ENCODE results near the gene KRT33A. TPM values are rescaled to one million over a fixed set of nuclear protein-coding genes. Genes with fewer than 3 reads are reported as not detected.

KRT33A gene
- not detected in 2 replicates for total RNA-seq (ENCODE audit: low replicate concordance)

DNA sequence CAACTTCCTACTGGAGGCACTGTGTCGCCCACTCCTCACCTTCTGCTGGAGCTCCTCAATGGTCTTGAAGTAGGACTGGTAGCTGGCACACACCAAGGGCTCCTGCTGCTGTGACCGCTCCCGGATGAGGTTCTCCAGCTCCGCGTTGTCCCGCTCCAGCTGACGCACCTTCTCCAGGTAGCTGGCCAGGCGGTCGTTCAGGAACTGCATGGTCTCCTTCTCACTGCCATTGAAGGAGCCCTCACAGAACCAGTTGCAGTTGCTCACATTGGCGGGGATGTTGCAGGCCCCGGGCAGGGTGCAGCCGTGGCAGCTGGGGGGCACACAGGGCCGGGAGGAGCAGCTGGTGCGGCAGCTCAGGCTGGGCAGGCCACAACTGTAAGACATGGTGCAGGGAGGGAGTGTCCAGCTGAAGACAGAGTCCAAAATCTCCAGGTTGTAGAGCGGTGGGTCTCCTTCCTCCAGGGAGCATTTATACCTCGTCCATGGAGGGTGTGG, at the start of gene KRT33A:
Gene KRT33A (minus strand): TSS at position 448 of the 498 bp plus-strand sequence. CDS start 61 bp downstream, at position 387.

DNA sequence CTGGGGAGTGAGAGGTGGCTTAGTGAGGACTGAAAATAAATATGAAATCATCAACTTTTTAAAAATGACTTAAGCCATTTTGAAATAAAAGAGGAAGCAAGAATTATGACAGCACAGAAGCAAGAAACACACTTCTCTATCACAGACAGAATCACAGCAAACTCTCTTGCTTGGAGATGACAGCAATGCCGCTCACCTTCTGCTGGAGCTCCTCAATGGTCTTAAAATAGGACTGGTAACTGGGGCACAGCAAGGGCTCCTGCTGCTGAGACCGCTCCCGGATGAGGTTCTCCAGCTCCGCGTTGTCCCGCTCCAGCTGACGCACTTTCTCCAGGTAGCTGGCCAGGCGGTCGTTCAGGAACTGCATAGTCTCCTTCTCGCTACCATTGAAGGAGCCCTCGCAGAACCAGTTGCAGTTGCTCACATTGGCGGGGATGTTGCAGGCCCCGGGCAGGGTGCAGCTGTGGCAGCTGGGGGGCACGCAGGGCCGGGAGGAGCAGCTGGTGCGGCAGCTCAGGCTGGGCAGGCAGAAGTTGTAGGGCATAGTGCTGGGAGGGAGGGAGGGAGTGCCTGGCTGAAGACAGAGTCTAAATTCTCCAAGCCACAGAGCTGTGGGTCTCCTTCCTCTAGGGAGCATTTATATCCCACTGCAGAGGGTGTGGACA, 46.5 kb upstream of the KRT33A start, which contains the start of gene KRT31:
Gene KRT31 (minus strand): TSS at position 613 of the 665 bp plus-strand sequence. CDS start 69 bp downstream, at position 544.

DNA sequence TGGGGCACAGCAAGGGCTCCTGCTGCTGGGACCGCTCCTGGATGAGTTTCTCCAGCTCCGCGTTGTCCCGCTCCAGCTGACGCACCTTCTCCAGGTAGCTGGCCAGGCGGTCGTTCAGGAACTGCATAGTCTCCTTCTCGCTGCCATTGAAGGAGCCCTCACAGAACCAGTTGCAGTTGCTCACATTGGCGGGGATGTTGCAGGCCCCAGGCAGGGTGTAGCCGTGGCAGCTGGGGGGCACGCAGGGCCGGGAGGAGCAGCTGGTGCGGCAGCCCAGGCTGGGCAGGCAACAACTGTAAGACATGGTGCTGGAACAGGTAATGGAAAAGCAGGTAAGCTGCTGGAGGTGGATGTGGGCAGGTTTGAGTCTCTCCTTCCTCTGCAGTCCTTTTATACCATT, 31.3 kb upstream of the KRT33A start, which contains the start of gene KRT34:
Gene KRT34 (minus strand): TSS at position 364 of the 400 bp plus-strand sequence. CDS start 60 bp downstream, at position 304.

DNA sequence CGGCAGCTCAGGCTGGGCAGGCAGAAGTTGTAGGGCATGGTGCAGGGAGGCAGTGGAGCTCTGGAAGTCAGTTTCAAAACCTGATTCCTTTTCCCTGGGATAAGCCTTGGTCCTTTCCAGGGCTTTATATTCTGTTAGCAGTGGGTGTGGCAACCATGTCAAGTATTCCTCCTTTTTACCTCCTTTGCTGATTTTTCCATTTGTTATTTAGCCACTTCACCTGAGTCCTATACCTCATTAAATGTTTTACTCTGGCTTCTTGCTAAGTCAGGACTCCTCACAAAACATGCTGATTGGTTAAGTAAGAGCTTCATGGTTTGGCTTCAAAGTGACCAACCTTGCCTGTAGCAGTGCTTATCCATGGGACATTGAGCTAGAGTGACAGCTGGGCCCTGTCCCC, 19.1 kb upstream of the KRT33A start, which contains the start of gene KRT33B:
Gene KRT33B (minus strand): TSS at position 101 of the 400 bp plus-strand sequence. CDS start 63 bp downstream, at position 38.

DNA sequence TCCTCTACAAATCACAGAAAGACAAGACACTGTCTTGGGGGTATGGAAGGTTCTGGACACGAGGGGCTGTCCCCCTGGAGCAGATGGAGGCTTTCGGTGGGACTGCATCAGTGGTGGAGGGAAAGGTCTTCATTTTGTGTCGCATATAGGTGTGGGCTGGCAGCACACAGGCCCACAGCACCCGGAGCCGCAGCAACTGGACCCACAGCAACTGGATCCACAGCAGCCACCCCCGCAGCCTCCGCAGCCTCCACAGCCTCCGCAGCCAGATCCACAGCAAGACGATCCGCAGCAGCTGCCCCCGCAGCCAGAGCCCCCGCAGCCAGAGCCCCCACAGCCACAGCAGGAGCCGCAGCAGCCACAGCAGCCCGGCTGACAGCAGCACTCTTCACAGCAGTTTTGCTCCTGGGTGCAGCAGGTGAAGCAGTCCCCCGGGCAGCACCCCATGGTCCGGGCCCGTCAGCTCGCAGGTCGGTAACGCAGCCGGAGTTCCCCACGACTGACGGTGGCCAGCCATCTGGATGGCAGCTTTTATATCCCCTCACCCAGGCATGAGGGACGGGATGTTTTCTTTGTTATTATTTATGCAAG, 35.3 kb downstream of the KRT33A start, which contains the start of gene KRTAP17-1:
Gene KRTAP17-1 (minus strand): TSS at position 507 of the 591 bp plus-strand sequence. CDS start 60 bp downstream, at position 447.

DNA sequence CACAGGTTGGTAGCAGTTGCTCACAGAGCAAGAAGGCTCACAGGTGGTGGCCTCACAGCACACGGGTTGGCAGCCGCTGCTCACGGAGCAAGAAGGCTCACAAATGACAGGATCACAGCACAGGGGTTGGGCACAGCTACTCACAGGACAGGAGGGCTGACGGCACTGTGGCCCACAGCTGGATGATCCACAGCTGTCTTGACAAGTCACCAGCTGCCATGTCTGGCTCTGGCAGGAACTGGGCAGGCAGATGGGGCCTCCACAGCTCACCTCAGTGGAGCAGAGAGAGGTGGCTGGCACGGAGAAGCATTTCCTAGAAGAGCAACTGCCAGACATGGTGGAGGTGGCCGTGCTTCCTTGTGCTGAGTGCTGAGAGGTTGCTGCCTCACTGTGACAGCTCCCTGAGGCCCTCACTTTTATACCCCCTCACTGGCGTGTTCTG, 41.7 kb downstream of the KRT33A start, which contains the start of gene KRTAP16-1:
Gene KRTAP16-1 (minus strand): TSS at position 392 of the 442 bp plus-strand sequence. CDS start 56 bp downstream, at position 336.

DNA sequence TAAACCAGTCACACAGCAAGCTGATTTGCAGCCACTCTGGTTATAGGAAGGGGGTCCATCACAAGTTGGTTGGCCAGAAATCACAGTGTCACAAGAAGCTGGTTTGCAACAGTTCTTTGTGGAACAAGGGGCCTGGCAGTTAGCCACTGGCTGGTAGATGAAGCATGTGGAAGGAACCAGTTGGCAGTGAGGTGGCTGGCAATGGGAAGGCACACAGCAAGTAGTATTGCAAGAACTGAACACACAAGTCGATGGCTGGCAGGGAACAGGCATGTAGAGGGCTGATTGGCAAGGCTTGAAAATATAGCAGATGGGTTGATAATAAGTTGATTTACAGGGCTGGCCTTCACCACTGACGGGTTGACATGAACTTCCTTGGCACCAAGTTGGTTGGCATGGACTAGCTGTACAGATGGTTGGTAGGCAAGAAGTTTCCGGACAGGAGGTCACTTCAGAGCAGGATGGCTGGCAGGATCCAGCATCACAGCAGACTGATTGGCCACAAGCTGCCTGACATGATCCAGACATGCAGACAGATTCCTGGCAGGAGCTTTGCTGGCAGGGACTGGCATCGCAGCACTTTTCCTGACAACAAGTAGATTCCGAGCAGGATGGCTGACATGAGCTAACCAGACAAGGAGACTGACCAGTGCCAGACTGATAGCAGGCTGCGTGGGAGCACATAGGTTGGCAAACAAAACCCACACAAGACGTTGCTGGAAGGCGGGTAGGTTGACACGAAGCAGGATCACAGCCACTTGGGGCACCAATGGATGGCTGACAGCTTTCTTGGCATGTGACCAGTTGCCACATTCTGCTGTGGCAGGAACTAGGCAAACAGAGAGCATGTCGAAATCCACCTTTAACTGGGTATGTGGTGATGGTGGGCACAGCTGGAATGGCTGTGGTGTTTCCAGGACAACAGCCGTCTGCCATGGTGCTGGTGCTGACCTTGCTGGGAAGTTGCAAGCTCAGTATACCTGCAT, 48.4 kb downstream of the KRT33A start, which contains the start of gene KRTAP29-1:
Gene KRTAP29-1 (minus strand): TSS at position 936 of the 986 bp plus-strand sequence. CDS start 0 bp downstream, at position 936.

Other genes with a start within 250 kb of the KRT33A start
- not detected in 2 replicates for gene KRTAP4-16, start 248.6 kb downstream of the KRT33A start, total RNA-seq (ENCODE audit: low replicate concordance)
- gene KRTAP4-9, start 245.4 kb downstream of the KRT33A start, total RNA-seq (ENCODE audit: low replicate concordance): not detected in 2 replicates
- not detected in 2 replicates for gene KRTAP4-11, start 232.5 kb downstream of the KRT33A start, total RNA-seq (ENCODE audit: low replicate concordance)
- gene KRTAP4-12, start 226.6 kb downstream of the KRT33A start, total RNA-seq (ENCODE audit: low replicate concordance): not detected in 2 replicates
- gene KRTAP4-6, start 210.3 kb downstream of the KRT33A start, total RNA-seq (ENCODE audit: low replicate concordance): not detected in 2 replicates
- not detected in 2 replicates for gene KRTAP4-5, start 201.0 kb downstream of the KRT33A start, total RNA-seq (ENCODE audit: low replicate concordance)
- gene KRTAP4-4, start 190.1 kb downstream of the KRT33A start, total RNA-seq (ENCODE audit: low replicate concordance): not detected in 2 replicates
- gene KRTAP4-3, start 182.6 kb downstream of the KRT33A start, total RNA-seq (ENCODE audit: low replicate concordance): not detected in 2 replicates
- not detected in 2 replicates for gene KRTAP4-2, start 172.6 kb downstream of the KRT33A start, total RNA-seq (ENCODE audit: low replicate concordance)
- gene KRTAP4-1, start 165.9 kb downstream of the KRT33A start, total RNA-seq (ENCODE audit: low replicate concordance): not detected in 2 replicates
- not detected in 2 replicates for gene KRTAP9-1, start 160.9 kb downstream of the KRT33A start, total RNA-seq (ENCODE audit: low replicate concordance)
- gene KRTAP9-2, start 124.2 kb downstream of the KRT33A start, total RNA-seq (ENCODE audit: low replicate concordance): not detected in 2 replicates
- not detected in 2 replicates for gene KRTAP9-3, start 118.4 kb downstream of the KRT33A start, total RNA-seq (ENCODE audit: low replicate concordance)
- gene KRTAP9-8, start 112.8 kb downstream of the KRT33A start, total RNA-seq (ENCODE audit: low replicate concordance): not detected in 2 replicates
- gene KRTAP9-4, start 101.1 kb downstream of the KRT33A start, total RNA-seq (ENCODE audit: low replicate concordance): not detected in 2 replicates
- gene KRTAP9-9, start 95.4 kb downstream of the KRT33A start, total RNA-seq (ENCODE audit: low replicate concordance): not detected in 2 replicates
- not detected in 2 replicates for gene KRTAP9-6, start 85.5 kb downstream of the KRT33A start, total RNA-seq (ENCODE audit: low replicate concordance)
- gene KRTAP9-7, start 75.1 kb downstream of the KRT33A start, total RNA-seq (ENCODE audit: low replicate concordance): not detected in 2 replicates
- gene KRTAP29-1, start 48.0 kb downstream of the KRT33A start, total RNA-seq (ENCODE audit: low replicate concordance): not detected in 2 replicates
- not detected in 2 replicates for gene KRTAP16-1, start 41.5 kb downstream of the KRT33A start, total RNA-seq (ENCODE audit: low replicate concordance)
- gene KRTAP17-1, start 35.1 kb downstream of the KRT33A start, total RNA-seq (ENCODE audit: low replicate concordance): not detected in 2 replicates
- gene KRT33B, start 19.0 kb upstream of the KRT33A start, total RNA-seq (ENCODE audit: low replicate concordance): not detected in 2 replicates
- gene KRT34, start 31.5 kb upstream of the KRT33A start, total RNA-seq (ENCODE audit: low replicate concordance): under 0.01 TPM in 1 of 2 replicates, not detected in the other
- not detected in 2 replicates for gene KRT31, start 46.8 kb upstream of the KRT33A start, total RNA-seq (ENCODE audit: low replicate concordance)
- not detected in 2 replicates for gene KRT37, start 73.8 kb upstream of the KRT33A start, total RNA-seq (ENCODE audit: low replicate concordance)
- under 0.01 TPM in 1 of 2 replicates, not detected in the other for gene KRT38, start 90.2 kb upstream of the KRT33A start, total RNA-seq (ENCODE audit: low replicate concordance)
- gene KRT32, start 116.6 kb upstream of the KRT33A start, total RNA-seq (ENCODE audit: low replicate concordance): not detected in 2 replicates
- gene KRT35, start 130.3 kb upstream of the KRT33A start, total RNA-seq (ENCODE audit: low replicate concordance): not detected in 2 replicates
- gene KRT36, start 139.1 kb upstream of the KRT33A start, total RNA-seq (ENCODE audit: low replicate concordance): 0.08 and 0.12 TPM in 2 replicates
- not detected in 2 replicates for gene KRT13, start 154.8 kb upstream of the KRT33A start, total RNA-seq (ENCODE audit: low replicate concordance)
- 0.35 and 0.90 TPM in 2 replicates for gene KRT15, start 168.1 kb upstream of the KRT33A start, total RNA-seq (ENCODE audit: low replicate concordance)
- 8.8 and 47.4 TPM in 2 replicates for gene KRT19, start 177.5 kb upstream of the KRT33A start, total RNA-seq (ENCODE audit: low replicate concordance)
- gene KRT9, start 221.2 kb upstream of the KRT33A start, total RNA-seq (ENCODE audit: low replicate concordance): not detected in 2 replicates
- 0.23 TPM in 1 of 2 replicates, not detected in the other for gene KRT14, start 236.1 kb upstream of the KRT33A start, total RNA-seq (ENCODE audit: low replicate concordance)

Data from smooth muscle cell of the coronary artery (primary cell).